HepG2 (cell line): ENCODE data around the gene MLLT10. TPM values are rescaled to one million over a fixed set of nuclear protein-coding genes. Genes with fewer than 3 reads are reported as not detected.

Source experiments
- FOXA1 ChIP-seq, 2 experiments: fragments of 450-650 bp in 1 of 2; sonication (generic) in 1 of 2; formaldehyde crosslinking in 1 of 2; IDR thresholded peaks; 2 replicates each; pipeline versions ENCODE4 v1.4.0 to v1.6.1; 2016 to 2020; ENCODE audit warnings: missing genetic modification reagents in 1 of 2
- HCFC1 ChIP-seq: fragments of 150-350 bp; IDR thresholded peaks from 2 replicates; pipeline ENCODE4 v1.6.1; 2014; ENCODE audit warnings: low read depth, low read length
- NR0B2 ChIP-seq: sonication (generic); formaldehyde crosslinking; IDR thresholded peaks from 2 replicates; pipeline ENCODE4 v1.4.0; 2020; ENCODE audit warnings: mild to moderate bottlenecking, missing genetic modification reagents
- PAXIP1 ChIP-seq: sonication (generic); formaldehyde crosslinking; conservative IDR thresholded peaks from 2 replicates; pipeline ENCODE4 v1.4.0; 2020; ENCODE audit warnings: mild to moderate bottlenecking, missing genetic modification reagents, moderate library complexity
- POGZ ChIP-seq: sonication (generic); formaldehyde crosslinking; IDR thresholded peaks from 2 replicates; pipeline ENCODE4 v1.4.0; 2020; ENCODE audit warnings: mild to moderate bottlenecking, missing genetic modification reagents
- SALL1 ChIP-seq: sonication (generic); formaldehyde crosslinking; IDR thresholded peaks from 2 replicates; pipeline ENCODE4 v1.8.0; 2022; ENCODE audit warnings: mild to moderate bottlenecking, missing genetic modification reagents
- TEAD3 ChIP-seq: optimal IDR thresholded peaks from 2 replicates; pipeline ENCODE3; 2016; ENCODE audit warnings: borderline replicate concordance
- ZEB1 ChIP-seq: IDR thresholded peaks from 2 replicates; pipeline ENCODE4 v1.6.1; 2012; ENCODE audit warnings: mild to moderate bottlenecking, low read depth, inconsistent platforms; ENCODE audit not compliant: insufficient replicate concordance
- ZMYM4 ChIP-seq: sonication (generic); formaldehyde crosslinking; IDR thresholded peaks from 2 replicates; pipeline ENCODE4 v1.8.1; 2023; ENCODE audit warnings: mild to moderate bottlenecking, missing genetic modification reagents
- ZNF607 ChIP-seq: sonication (generic); formaldehyde crosslinking; IDR thresholded peaks from 2 replicates; pipeline ENCODE4 v1.5.1; 2020; ENCODE audit warnings: missing genetic modification reagents, mild to moderate bottlenecking, borderline replicate concordance
- ZNF746 ChIP-seq: sonication (generic); formaldehyde crosslinking; IDR thresholded peaks from 2 replicates; pipeline ENCODE4 v1.8.0; 2022; ENCODE audit warnings: mild to moderate bottlenecking, missing genetic modification reagents
- polyA plus RNA-seq, 8 experiments: library from polyadenylated mRNA; depleted of rRNA in 3 of 8; stranded (reverse) in 7 of 8; unstranded in 1 of 8; fragments of >200 nt; fragmentation: Illumina TruSeq in 4 of 8; extraction: Trizol in 4 of 8; gene quantifications; 2 replicates each; pipeline versions ENCODE4 v1.2.1 to v1.2.3, GENCODE V29; 2011 to 2016; ENCODE audit warnings: low read depth in 4 of 8, missing spikeins in 1 of 8, mixed read lengths in 1 of 8; ENCODE audit not compliant: insufficient read depth in 1 of 8
- total RNA-seq, 5 experiments: library from RNA; depleted of rRNA; stranded (reverse); fragments of >200 nt; fragmentation: Illumina TruSeq; extraction: Trizol; gene quantifications; 2 replicates each; pipeline ENCODE4 v1.2.3, GENCODE V29; 2016; ENCODE audit warnings: low read depth in 1 of 5

The MLLT10 gene
- total and polyA plus RNA-seq, 2 of the 13 experiments (the other 11 are each of a cell fraction or from before 2014, with no cell fraction given) = 51.3 to 84.1 TPM

DNA sequence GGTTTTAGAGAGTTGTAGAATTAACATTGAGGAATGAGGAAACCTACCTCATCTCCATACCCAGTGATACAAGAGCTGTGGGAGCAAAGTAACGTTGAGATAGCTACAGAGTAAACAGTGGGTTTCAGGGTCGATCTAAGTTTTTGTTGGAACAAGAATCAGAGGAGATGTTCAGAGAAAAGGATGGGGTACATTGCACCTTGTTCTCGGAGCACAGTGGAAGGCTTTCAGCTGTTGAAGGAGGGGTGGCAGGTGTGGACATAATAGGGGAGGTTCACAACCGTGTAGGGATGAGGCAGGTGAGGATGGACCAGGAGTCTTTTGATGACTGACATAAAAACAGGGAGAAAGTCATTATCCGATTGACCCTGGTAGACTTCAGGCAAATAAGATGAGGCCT is 121.7 kb downstream of the MLLT10 start (continued):
- no peak for TF ChIP-seq NR0B2 (CRISPR knock-in tag)
- TF ChIP-seq POGZ (CRISPR knock-in tag) = peak; percentile 65; the same call in 1 of the 2 replicates
- peak; percentile 52 for TF ChIP-seq ZEB1
- TF ChIP-seq SALL1 (CRISPR knock-in tag) = peak; percentile 23; the same call in 1 of the 2 replicates
- TF ChIP-seq ZNF746 (CRISPR knock-in tag) = no peak
- peak; percentile 54 for TF ChIP-seq TEAD3 (CRISPR knock-in tag)
- TF ChIP-seq ZMYM4 (CRISPR knock-in tag) = peak; percentile 43
- no peak for TF ChIP-seq FOXA1 (IDR thresholded peaks at IDR 0.05)
- TF ChIP-seq FOXA1 (CRISPR knock-in tag; IDR thresholded peaks at IDR 0.05) = peak; percentile 42
- no peak for TF ChIP-seq ZNF607 (CRISPR knock-in tag)
- TF ChIP-seq HCFC1 = no peak
- TF ChIP-seq PAXIP1 (CRISPR knock-in tag) = peak; percentile 40; the same call in 1 of the 2 replicates
